DOHH2 (cell line): ENCODE data around the gene MMD.

ENCODE experiments used
- H3F3A ChIP-seq: fragments of 200-600 bp; sonication (generic), shearing (Covaris generic); 2 replicates; pipeline ENCODE4 v1.6.0; 2016; ENCODE audit warnings: antibody characterized with exemption, mild to moderate bottlenecking; ENCODE audit not compliant: control insufficient read depth, insufficient read depth
- H3K27ac ChIP-seq: fragments of 200-600 bp; sonication (generic); 2 replicates; pipeline ENCODE4 v1.5.1; 2014; ENCODE audit warnings: low read depth, mild to moderate bottlenecking, low read length, moderate library complexity
- H3K27me3 ChIP-seq: fragments of 200-600 bp; sonication (generic); 2 replicates; pipeline ENCODE4 v1.6.1; 2014; ENCODE audit warnings: mild to moderate bottlenecking, low read length, mixed read lengths; ENCODE audit not compliant: control insufficient read depth
- H3K36me3 ChIP-seq: fragments of 200-600 bp; sonication (generic); 2 replicates; pipeline ENCODE4 v1.6.1; 2014; ENCODE audit warnings: mild to moderate bottlenecking, low read length, moderate library complexity, mixed read lengths; ENCODE audit not compliant: control insufficient read depth
- H3K4me1 ChIP-seq: fragments of 200-600 bp; sonication (generic); 2 replicates; pipeline ENCODE4 v1.6.1; 2014; ENCODE audit warnings: mild to moderate bottlenecking, low read length, mixed read lengths; ENCODE audit not compliant: control insufficient read depth
- H3K4me2 ChIP-seq: fragments of 200-600 bp; sonication (generic); 2 replicates; pipeline ENCODE4 v1.6.0; 2014; ENCODE audit warnings: mild to moderate bottlenecking, low read length, moderate library complexity
- H3K4me3 ChIP-seq: fragments of 200-600 bp; sonication (generic); 2 replicates; pipeline ENCODE4 v1.5.1; 2014; ENCODE audit warnings: mild to moderate bottlenecking, low read length, mixed read lengths
- H3K79me2 ChIP-seq: fragments of 200-600 bp; sonication (generic); 2 replicates; pipeline ENCODE4 v1.6.1; 2014; ENCODE audit warnings: mild to moderate bottlenecking, low read length, mixed read lengths; ENCODE audit not compliant: control insufficient read depth
- H3K9me2 ChIP-seq: fragments of 200-600 bp; sonication (generic); replicated peaks from 2 replicates; pipeline ENCODE4 v1.6.1; 2014; ENCODE audit warnings: mild to moderate bottlenecking, low read length, mixed read lengths; ENCODE audit not compliant: control insufficient read depth
- H3K9me3 ChIP-seq: fragments of 200-600 bp; sonication (generic); 2 replicates; pipeline ENCODE4 v1.6.1; 2014; ENCODE audit warnings: antibody characterized with exemption, low read length, mixed read lengths; ENCODE audit not compliant: control insufficient read depth, insufficient read depth
- H4K20me1 ChIP-seq: fragments of 200-600 bp; sonication (generic); 2 replicates; pipeline ENCODE4 v1.6.0; 2014; ENCODE audit warnings: low read depth, mild to moderate bottlenecking, antibody characterized with exemption, low read length, moderate library complexity; ENCODE audit not compliant: control insufficient read depth, insufficient read depth
- CTCF ChIP-seq: fragments of 200-600 bp; sonication (generic); IDR thresholded peaks from one replicate; pipeline ENCODE4 v1.5.1; 2014; ENCODE audit warnings: antibody characterized with exemption, mild to moderate bottlenecking, low read depth, low read length; ENCODE audit not compliant: poor library complexity, severe bottlenecking
- EZH2phosphoT487 ChIP-seq: fragments of 200-600 bp; sonication (generic); IDR thresholded peaks from 2 replicates; pipeline ENCODE4 v1.6.1; 2017; ENCODE audit warnings: borderline replicate concordance, mild to moderate bottlenecking, antibody characterized with exemption, low read length, moderate library complexity, mixed read lengths

Gene MMD

GRCh38 chr17:55427587-55427882, 5.9 kb upstream of the MMD start:
- H3K79me2 ChIP-seq, result no peaks in the 10 kb centered on the region
- no peak for TF ChIP-seq EZH2phosphoT487
- no peak for TF ChIP-seq CTCF
- H3K36me3 ChIP-seq, result no peaks in the 10 kb centered on the region
- peaks cover 83% of the 10 kb centered on the region for H3K4me1 ChIP-seq
- H3K27me3 ChIP-seq, result no peaks in the 10 kb centered on the region
- H3K27ac ChIP-seq, result no peak overlapping the region
- H3F3A ChIP-seq, result peaks cover 23% of the 10 kb centered on the region
- H3K9me2 ChIP-seq, result no peaks in the 10 kb centered on the region
- no peaks in the 10 kb centered on the region for H4K20me1 ChIP-seq
- no peak overlapping the region for H3K4me3 ChIP-seq
- H3K9me3 ChIP-seq, result no peaks in the 10 kb centered on the region
- H3K4me2 ChIP-seq, result no peak overlapping the region

- H3K27me3 ChIP-seq, result no peaks in the 10 kb centered on the region
- no peak overlapping the region for H3K27ac ChIP-seq
- no peaks in the 10 kb centered on the region for H3K79me2 ChIP-seq
- TF ChIP-seq EZH2phosphoT487 (no peak), CTCF (no peak)
- H3F3A ChIP-seq, result peaks cover 23% of the 10 kb centered on the region
- H3K4me2 ChIP-seq, result peak overlapping the region; percentile 5; the same call in 1 of the 2 replicates
- no peaks in the 10 kb centered on the region for H3K9me3 ChIP-seq
- H4K20me1 ChIP-seq, result no peaks in the 10 kb centered on the region
- no peaks in the 10 kb centered on the region for H3K36me3 ChIP-seq
- H3K4me1 ChIP-seq, result peaks cover 84% of the 10 kb centered on the region
- no peaks in the 10 kb centered on the region for H3K9me2 ChIP-seq
- no peak overlapping the region for H3K4me3 ChIP-seq
Observed at GRCh38 chr17:55426851-55427586, 5.4 kb upstream of the MMD start.

- Histone ChIP-seq H3K27me3 (no peaks in the 10 kb centered on the region), H3K4me2 (peak overlapping the region; percentile 75), H3K4me3 (peak overlapping the region; percentile 71), H3K36me3 (peaks cover 14% of the 10 kb centered on the region), H3K4me1 (peaks cover 73% of the 10 kb centered on the region), H3K9me2 (no peaks in the 10 kb centered on the region), H3F3A (peaks cover 19% of the 10 kb centered on the region), H3K79me2 (peaks cover 17% of the 10 kb centered on the region), H3K9me3 (no peaks in the 10 kb centered on the region), H4K20me1 (no peaks in the 10 kb centered on the region), H3K27ac (peak overlapping the region; percentile 86)
- TF ChIP-seq CTCF (no peak), EZH2phosphoT487 (no peak)
Observed at GRCh38 chr17:55424893-55425540, 3.4 kb upstream of the MMD start.
